ENCODE results near the gene KRTAP3-1. TPM values are rescaled to one million over a fixed set of nuclear protein-coding genes. Genes with fewer than 3 reads are reported as not detected.

KRTAP3-1 gene
- total RNA-seq, 1 experiment from 2014 or later, result not detected

GRCh38 chr17:40961591-40961990, 47.3 kb downstream of the KRTAP3-1 start:
- no peak overlapping the region for H3K4me3 ChIP-seq (ENCODE audit: low read depth, low read length, poor library complexity, severe bottlenecking)
- H3K4me1 ChIP-seq (ENCODE audit: insufficient read depth, low read length, poor library complexity, severe bottlenecking), result no peaks in the 10 kb centered on the region
- intact Hi-C loops (cut with micrococcal nuclease; ENCODE audit: unreplicated experiment), result no loop called here
- no peaks in the 10 kb centered on the region for H3K36me3 ChIP-seq (ENCODE audit: insufficient read depth, low read length, poor library complexity, severe bottlenecking)
- no peak for DNase-seq (ENCODE audit: low spot score)
- BruUV-seq (replicated peaks), result no TSS peak
- TF ChIP-seq EZH2 (IDR thresholded peaks at IDR 0.05; ENCODE audit: borderline replicate concordance, low read depth, low read length, poor library complexity, severe bottlenecking), result no peak
- TF ChIP-seq, protein P1, sequence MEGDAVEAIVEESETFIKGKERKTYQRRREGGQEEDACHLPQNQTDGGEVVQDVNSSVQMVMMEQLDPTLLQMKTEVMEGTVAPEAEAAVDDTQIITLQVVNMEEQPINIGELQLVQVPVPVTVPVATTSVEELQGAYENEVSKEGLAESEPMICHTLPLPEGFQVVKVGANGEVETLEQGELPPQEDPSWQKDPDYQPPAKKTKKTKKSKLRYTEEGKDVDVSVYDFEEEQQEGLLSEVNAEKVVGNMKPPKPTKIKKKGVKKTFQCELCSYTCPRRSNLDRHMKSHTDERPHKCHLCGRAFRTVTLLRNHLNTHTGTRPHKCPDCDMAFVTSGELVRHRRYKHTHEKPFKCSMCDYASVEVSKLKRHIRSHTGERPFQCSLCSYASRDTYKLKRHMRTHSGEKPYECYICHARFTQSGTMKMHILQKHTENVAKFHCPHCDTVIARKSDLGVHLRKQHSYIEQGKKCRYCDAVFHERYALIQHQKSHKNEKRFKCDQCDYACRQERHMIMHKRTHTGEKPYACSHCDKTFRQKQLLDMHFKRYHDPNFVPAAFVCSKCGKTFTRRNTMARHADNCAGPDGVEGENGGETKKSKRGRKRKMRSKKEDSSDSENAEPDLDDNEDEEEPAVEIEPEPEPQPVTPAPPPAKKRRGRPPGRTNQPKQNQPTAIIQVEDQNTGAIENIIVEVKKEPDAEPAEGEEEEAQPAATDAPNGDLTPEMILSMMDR (conservative IDR thresholded peaks at IDR 0.05; ENCODE audit: low read depth, low read length), result no peak
- no peak overlapping the region for H3K27ac ChIP-seq (ENCODE audit: low read depth, low read length, poor library complexity, severe bottlenecking)
- H3K27me3 ChIP-seq (replicated peaks; ENCODE audit: insufficient read depth, low read depth, low read length, poor library complexity), result no peaks in the 10 kb centered on the region
- POLR2A ChIA-PET (ENCODE audit: low non-redundant PET), result no interaction called here
- no peaks in the 10 kb centered on the region for H3K9me3 ChIP-seq (ENCODE audit: low read depth, low read length, poor library complexity, severe bottlenecking)
- CTCF ChIA-PET, result no interaction called here

DNA sequence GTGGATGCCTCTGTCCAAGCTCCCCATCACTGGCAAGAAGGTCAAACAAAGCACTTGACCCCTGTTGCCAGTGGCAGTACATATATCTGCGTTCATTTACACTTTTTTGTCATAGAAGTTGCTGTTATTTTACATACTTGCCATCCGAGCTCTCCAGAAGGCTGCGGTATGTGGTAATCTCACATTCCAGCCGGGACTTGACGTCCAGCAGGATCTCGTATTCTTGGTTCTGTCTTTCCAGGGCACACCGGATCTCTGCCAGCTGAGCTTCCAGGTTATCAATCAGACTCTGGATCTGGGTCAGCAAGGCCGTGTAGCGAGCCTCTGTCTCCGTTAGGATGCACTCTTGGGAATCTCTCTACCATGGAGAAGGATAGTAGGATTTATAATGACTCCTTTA, 48.8 kb downstream of the KRTAP3-1 start:
- Histone ChIP-seq H3K4me1 (ENCODE audit: insufficient read depth, low read length, poor library complexity, severe bottlenecking) (no peaks in the 10 kb centered on the region), H3K36me3 (ENCODE audit: insufficient read depth, low read length, poor library complexity, severe bottlenecking) (no peaks in the 10 kb centered on the region), H3K9me3 (ENCODE audit: low read depth, low read length, poor library complexity, severe bottlenecking) (no peaks in the 10 kb centered on the region), H3K27me3 (replicated peaks; ENCODE audit: insufficient read depth, low read depth, low read length, poor library complexity) (no peaks in the 10 kb centered on the region), H3K27ac (ENCODE audit: low read depth, low read length, poor library complexity, severe bottlenecking) (no peak overlapping the region), H3K4me3 (ENCODE audit: low read depth, low read length, poor library complexity, severe bottlenecking) (no peak overlapping the region)
- TF ChIP-seq, protein P1 (conservative IDR thresholded peaks at IDR 0.05; ENCODE audit: low read depth, low read length), result no peak
- no peak for TF ChIP-seq EZH2 (IDR thresholded peaks at IDR 0.05; ENCODE audit: borderline replicate concordance, low read depth, low read length, poor library complexity, severe bottlenecking)
- no TSS peak for BruUV-seq (replicated peaks)
- no peak for DNase-seq (ENCODE audit: low spot score)
- ChIA-PET CTCF (no interaction called here), POLR2A (ENCODE audit: low non-redundant PET) (no interaction called here)
- intact Hi-C loops (cut with micrococcal nuclease; ENCODE audit: unreplicated experiment), result no loop called here

Other genes starting within 250 kb of the KRTAP3-1 start
- not detected in 2 replicates for gene KRT26, start 236.9 kb downstream of the KRTAP3-1 start, total RNA-seq (2021)
- not detected in 2 replicates for gene KRT27, start 226.6 kb downstream of the KRTAP3-1 start, total RNA-seq (2021)
- not detected in 2 replicates for gene KRT28, start 209.2 kb downstream of the KRTAP3-1 start, total RNA-seq (2021)
- gene KRT10, start 186.5 kb downstream of the KRTAP3-1 start, total RNA-seq (2021), result 35.0 and 36.2 TPM in 2 replicates
- not detected in 2 replicates for gene KRT12, start 141.9 kb downstream of the KRTAP3-1 start, total RNA-seq (2021)
- gene KRT20, start 123.9 kb downstream of the KRTAP3-1 start, total RNA-seq (2021), result not detected in 2 replicates
- not detected in 2 replicates for gene KRT23, start 71.5 kb downstream of the KRTAP3-1 start, total RNA-seq (2021)
- gene KRT39, start 42.2 kb downstream of the KRTAP3-1 start, total RNA-seq (2021), result not detected in 2 replicates
- gene KRT40, start 24.8 kb downstream of the KRTAP3-1 start, total RNA-seq (2021), result 0.98 and 1.1 TPM in 2 replicates
- not detected in 2 replicates for gene KRTAP3-3, start 15.0 kb downstream of the KRTAP3-1 start, total RNA-seq (2021)
- not detected in 2 replicates for gene KRTAP3-2, start 9.2 kb downstream of the KRTAP3-1 start, total RNA-seq (2021)
- not detected in 2 replicates for gene KRTAP1-5, start 18.1 kb upstream of the KRTAP3-1 start, total RNA-seq (2021)
- not detected in 2 replicates for gene KRTAP1-4, start 21.1 kb upstream of the KRTAP3-1 start, total RNA-seq (2021)
- gene KRTAP1-3, start 25.7 kb upstream of the KRTAP3-1 start, total RNA-seq (2021), result not detected in 2 replicates
- gene KRTAP1-1, start 32.3 kb upstream of the KRTAP3-1 start, total RNA-seq (2021), result not detected in 2 replicates
- gene KRTAP2-1, start 38.2 kb upstream of the KRTAP3-1 start, total RNA-seq (2021), result not detected in 2 replicates
- not detected in 2 replicates for gene KRTAP2-2, start 46.1 kb upstream of the KRTAP3-1 start, total RNA-seq (2021)
- gene KRTAP2-3, start 51.0 kb upstream of the KRTAP3-1 start, total RNA-seq (2021), result not detected in 2 replicates
- not detected in 2 replicates for gene KRTAP2-4, start 56.8 kb upstream of the KRTAP3-1 start, total RNA-seq (2021)
- gene KRTAP4-7, start 75.0 kb upstream of the KRTAP3-1 start, total RNA-seq (2021), result not detected in 2 replicates
- not detected in 2 replicates for gene KRTAP4-8, start 89.0 kb upstream of the KRTAP3-1 start, total RNA-seq (2021)
- not detected in 2 replicates for gene KRTAP4-16, start 93.1 kb upstream of the KRTAP3-1 start, total RNA-seq (2021)
- 1.0 and 1.2 TPM in 2 replicates for gene KRTAP4-9, start 96.3 kb upstream of the KRTAP3-1 start, total RNA-seq (2021)
- not detected in 2 replicates for gene KRTAP4-11, start 109.2 kb upstream of the KRTAP3-1 start, total RNA-seq (2021)
- not detected in 2 replicates for gene KRTAP4-12, start 115.1 kb upstream of the KRTAP3-1 start, total RNA-seq (2021)
- not detected in 2 replicates for gene KRTAP4-6, start 131.4 kb upstream of the KRTAP3-1 start, total RNA-seq (2021)
- gene KRTAP4-5, start 140.7 kb upstream of the KRTAP3-1 start, total RNA-seq (2021), result not detected in 2 replicates
- not detected in 2 replicates for gene KRTAP4-4, start 151.6 kb upstream of the KRTAP3-1 start, total RNA-seq (2021)
- gene KRTAP4-3, start 159.1 kb upstream of the KRTAP3-1 start, total RNA-seq (2021), result not detected in 2 replicates
- gene KRTAP4-2, start 169.1 kb upstream of the KRTAP3-1 start, total RNA-seq (2021), result not detected in 2 replicates
- not detected in 2 replicates for gene KRTAP4-1, start 175.8 kb upstream of the KRTAP3-1 start, total RNA-seq (2021)
- gene KRTAP9-1, start 180.8 kb upstream of the KRTAP3-1 start, total RNA-seq (2021), result not detected in 2 replicates
- gene KRTAP9-2, start 217.5 kb upstream of the KRTAP3-1 start, total RNA-seq (2021), result not detected in 2 replicates
- not detected in 2 replicates for gene KRTAP9-3, start 223.3 kb upstream of the KRTAP3-1 start, total RNA-seq (2021)
- not detected in 2 replicates for gene KRTAP9-8, start 228.9 kb upstream of the KRTAP3-1 start, total RNA-seq (2021)
- gene KRTAP9-4, start 240.6 kb upstream of the KRTAP3-1 start, total RNA-seq (2021), result not detected in 2 replicates
- not detected in 2 replicates for gene KRTAP9-9, start 246.3 kb upstream of the KRTAP3-1 start, total RNA-seq (2021)

Measured in A673 (cell line).